ENCODE measurements around the gene UFD1.

Gene UFD1

DNA sequence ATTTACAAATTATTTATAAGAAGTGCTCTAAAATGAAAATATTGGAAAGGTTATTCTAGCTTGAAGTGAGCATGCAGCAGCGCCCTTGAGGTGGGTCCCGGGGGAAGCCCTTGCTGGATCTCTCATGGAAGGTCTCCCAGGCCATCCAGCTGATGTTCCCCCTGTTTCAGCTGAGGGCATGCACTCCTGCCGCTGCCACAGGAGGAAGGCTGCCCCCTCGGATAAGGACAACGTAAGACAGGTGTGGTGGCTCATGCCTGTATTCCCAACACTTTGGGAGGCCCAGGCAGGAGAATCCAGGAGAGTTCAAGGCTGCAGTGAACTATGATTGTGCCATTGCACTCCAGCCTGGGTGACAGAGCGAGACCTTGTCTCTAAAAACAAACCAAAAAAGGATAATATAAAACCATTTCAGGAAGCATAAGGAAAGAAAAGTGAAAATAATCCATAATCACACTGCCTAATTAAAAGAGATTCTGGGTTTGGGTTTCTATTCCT lies 15.7 kb upstream of the UFD1 start:
- FAIRE-seq = no peak

DNA sequence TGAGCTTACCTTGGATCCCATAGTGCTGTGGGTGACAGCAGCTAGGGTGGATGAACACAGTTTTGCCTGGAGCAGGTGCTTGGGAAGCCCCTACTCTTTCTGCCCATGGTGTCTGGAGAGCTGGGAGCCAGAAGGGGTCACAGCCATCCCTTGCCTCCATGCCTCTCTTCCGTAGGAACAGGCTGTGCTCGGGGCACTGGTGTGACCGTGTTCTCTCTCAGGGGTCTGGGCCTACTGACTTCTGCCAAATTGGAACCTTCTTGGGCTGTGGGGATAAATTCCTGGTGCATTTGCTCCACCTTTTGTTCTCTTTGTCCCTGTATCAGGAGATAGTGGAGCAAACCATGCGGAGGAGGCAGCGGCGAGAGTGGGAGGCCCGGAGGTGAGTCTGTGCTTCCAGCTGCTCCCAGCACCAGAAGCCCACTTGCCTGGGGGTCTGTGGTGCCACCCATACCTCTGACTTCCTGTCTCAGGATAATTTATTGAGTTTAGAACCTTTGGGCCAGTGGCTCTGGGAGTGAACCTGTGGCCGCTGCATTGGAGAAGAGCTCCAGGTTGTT lies 15.1 kb upstream of the UFD1 start:
- no peak for FAIRE-seq

DNA sequence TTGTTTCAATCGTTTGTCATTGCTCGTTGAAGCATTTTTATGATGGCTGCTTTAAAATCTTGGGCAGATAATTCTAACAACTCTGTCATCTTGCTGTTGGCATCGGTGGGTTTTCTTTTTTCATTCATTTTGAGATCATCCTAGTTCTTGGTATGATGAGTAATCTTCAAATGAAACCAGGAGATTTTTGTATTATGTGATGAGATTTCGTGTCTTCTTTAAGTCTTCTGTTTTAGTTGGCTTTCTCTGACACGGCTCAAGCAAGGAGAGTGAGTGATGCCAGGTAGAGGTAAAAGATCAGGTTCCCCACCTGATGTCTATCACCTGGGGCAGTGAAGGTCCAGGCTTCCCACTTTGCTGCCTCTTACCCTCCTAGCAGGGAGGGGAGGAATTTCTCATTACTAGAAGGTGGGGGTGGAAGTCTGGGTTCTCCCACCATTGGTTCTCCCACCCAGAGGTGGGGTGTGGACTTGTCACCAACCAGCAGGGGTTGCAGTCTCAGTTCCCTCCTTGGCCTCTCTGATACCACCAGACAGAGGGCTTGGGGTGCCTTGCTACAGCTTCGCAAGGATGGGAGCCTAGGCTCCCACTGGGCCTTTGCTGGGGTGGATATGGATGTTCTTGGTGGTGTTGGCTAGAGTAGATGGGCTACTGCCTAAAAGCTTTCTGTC lies 13.6 kb upstream of the UFD1 start:
- FAIRE-seq = no peak

DNA sequence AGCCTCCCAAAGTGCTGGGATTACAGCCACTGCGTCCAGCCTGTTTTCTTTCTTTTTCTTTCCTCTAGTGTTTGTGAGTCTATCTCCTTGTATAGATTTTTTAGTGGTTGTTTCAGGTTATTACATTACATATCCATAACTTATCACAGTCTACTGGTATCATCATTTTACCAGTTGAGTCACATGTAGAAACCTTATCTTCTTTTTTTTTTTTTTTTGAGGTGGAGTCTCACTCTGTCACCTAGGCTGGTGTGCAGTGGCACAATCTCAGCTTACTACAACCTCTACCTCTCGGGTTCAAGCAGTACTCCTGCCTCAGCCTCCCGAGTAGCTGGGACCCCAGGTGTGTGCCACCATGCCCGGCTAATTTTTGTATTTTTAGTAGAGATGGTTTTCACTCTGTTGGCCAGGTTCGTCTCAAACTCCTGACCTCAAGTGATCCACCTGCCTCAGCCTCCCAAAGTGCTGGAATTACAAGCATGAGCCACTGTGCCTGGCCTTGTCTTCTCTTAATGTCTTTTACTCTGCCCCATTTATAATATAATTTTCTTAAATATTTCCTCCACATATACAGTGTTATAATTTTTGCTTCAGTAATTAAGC lies 11.7 kb upstream of the UFD1 start:
- no peak for FAIRE-seq

DNA sequence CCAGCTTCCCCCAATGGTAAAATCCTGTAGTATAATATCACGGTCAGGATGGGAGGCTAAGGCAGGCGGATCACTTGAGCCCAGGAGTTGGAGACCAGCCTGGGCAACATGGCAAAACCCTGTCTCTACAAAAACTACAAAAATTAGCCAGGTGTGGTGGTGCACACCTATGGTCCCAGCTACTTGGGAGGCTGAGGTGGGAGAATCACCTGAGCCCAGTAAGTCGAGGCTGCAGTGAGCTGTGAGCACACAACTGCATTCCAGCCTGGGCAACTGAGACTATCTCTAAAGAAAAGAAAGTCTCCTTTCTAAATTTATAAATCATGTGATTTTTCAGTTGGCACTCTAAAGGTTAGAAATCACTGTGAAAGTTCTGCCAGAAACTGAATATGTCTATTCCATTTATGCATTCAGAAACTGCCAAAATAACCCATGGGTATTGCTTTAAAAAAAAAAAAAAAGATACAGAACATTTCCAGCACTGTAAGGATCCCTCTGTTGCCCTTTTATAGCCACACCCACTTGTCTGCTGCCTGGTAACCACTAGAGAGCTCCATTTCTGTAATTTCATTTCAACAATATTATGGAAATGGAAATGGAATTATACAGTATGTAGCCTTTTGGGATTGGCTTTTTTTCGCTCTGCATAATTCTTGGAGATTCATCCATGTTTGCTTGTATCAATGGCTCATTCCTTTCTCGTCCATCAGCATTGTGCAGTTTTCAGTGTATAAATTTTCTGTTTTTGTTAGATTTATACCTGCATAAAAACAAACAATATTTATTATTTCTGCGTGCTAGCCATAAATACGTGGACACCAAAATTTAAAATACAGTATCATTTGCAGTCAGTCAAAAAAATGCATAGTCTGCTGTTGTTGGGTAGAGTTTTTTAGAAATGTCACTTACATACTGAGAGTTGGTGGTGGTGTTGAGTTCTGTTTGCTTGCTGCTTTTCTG lies 10.2 kb upstream of the UFD1 start:
- peak; percentile 99 for FAIRE-seq

DNA sequence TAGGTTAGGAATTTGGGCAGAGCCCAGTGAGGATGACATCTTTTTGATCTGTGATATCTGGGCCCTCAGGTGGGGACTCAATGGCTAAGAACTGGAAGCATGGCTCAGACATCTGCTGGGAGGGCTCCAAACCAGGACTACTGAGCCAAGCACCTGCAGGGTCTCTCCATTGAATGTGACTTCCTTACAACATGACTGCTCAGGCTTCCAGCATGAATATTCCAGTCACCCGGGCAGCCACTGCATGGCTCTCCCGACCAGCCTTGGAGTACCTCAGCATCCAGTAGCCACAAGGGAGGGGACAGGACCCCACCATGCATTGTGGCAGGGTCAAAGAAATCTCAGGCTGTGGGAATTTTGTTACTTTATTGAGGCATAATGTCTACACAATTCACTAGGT lies 9.3 kb upstream of the UFD1 start:
- no peak for FAIRE-seq

DNA sequence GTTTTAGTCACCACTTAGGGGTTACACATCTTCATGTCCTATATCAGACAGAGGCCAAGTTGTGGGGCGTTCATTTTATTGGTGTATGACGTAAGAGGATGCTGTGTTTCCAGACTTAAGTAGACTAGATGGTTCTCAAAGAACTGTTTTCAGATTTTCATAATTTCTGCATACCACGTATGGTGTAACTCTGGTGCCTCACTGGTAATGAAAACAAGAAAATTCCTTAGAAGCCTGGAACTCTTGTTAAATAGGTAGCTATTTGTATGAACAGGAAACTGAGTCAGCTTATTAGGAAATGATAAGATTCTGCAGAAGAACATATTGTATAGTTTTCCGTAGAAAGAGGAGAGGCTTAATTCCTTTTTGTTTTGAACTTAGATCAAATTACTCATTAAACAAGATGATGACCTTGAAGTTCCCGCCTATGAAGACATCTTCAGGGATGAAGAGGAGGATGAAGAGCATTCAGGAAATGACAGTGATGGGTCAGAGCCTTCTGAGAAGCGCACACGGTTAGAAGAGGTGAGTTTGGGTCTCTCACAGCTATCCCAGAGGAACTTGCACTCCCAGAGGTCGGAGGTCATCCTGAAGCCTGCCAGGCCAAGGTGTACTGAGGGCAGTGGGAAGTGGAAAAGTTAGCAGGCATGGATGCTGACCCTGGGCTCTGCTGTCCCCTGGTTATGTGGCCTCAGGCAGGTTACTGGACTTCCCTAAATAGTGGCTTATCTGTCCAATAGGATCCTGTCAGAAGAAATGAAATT lies 4.7 kb upstream of the UFD1 start:
- no peak for FAIRE-seq

DNA sequence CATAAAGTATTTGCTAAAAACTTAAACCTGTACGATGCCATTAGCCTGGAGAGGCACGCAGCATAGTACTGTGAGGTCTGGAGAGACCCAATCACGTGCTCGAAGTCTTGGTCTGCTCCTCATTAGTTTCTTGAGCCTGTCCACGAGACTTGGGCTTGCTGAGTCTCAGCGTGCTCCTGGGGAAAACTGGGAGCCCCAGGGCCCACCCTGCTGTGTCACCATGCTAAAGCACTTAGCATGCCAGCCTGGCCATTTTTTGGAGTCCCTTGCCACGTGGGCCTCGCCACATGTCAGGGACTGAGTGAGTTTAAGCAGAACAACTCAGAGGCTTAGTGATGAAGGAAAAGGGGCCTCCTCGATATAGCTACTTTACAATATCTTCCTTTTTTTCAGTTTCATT lies 3.3 kb upstream of the UFD1 start:
- FAIRE-seq = no peak

DNA sequence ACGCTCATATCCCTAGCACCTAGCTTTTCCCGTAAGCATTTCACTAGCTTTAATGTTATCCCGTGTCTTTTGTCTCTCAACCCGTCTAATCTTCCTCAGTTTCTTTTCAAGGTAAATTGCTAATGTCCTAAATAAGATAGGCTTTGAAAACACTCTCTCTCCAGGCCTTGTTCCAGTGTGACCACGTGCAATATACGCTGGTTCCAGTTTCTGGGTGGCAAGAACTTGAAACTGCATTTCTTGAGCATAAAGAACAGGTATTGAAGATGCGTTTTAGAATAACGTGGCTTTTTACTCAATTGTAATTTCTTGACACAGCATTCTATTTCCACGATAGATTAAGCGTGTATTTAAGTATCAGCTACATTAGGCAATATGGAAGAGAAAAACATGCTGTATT lies 1.8 kb upstream of the UFD1 start:
- no peak for FAIRE-seq

DNA sequence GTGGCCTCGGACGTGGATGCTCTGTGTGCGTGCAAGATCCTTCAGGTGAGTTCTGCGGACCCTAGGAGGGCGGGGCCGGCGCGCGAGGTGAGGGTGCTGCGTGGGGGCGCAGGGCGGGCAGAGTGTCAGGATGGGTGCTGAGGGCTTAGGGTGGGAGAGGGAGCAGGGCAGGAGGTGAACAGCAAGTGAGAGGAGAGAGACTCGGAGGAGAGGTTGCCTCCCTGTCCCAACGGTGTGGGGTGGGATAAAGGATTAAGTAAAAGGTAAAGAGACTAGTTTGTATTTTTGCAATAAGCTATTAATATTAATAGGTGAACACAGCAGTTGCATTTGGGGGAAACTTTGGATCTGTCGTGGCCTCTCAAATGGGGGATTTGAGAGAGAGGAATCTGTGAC lies 1.2 kb upstream of the UFD1 start:
- FAIRE-seq = no peak

DNA sequence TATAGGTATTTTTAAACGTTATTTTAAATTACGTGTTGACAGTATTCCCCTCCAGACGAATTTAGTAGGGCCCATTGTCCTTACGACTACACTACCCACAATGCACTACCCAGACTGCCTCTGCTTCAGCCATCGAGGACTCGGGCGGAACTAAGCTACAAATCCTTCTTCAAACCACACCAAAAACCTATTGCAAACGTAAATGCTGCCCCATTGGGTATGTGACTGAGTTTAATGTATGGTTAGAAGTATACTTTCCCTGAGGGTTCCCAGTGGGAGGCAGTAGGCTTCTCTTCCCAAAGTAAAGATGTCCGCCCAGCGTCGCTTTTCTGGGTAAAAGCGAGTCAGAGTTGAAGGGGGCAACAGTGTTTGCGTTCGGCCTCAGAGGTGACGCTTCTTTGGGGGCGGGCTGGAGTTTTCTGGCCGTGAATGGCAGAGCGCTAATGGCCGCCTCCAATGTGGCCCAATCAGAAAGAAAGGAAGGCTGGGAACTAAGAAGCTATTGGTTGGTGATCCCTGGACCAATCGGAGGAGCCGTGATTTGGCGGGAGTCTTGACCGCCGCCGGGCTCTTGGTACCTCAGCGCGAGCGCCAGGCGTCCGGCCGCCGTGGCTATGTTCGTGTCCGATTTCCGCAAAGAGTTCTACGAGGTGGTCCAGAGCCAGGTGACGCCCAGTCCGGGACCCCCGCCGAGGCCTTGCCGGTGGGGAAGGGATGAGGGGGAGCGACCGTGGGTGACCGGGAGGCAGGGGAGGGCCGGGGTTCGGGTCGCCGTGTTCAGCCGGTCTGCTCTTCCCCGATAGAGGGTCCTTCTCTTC lies 571 bp upstream of the UFD1 start, which contains the start of gene CDC45:
TSS of gene CDC45 (plus strand) at position 566 of the 818 bp plus-strand sequence. CDS start at position 615, 49 bp downstream.
- peak; percentile 91 for FAIRE-seq

DNA sequence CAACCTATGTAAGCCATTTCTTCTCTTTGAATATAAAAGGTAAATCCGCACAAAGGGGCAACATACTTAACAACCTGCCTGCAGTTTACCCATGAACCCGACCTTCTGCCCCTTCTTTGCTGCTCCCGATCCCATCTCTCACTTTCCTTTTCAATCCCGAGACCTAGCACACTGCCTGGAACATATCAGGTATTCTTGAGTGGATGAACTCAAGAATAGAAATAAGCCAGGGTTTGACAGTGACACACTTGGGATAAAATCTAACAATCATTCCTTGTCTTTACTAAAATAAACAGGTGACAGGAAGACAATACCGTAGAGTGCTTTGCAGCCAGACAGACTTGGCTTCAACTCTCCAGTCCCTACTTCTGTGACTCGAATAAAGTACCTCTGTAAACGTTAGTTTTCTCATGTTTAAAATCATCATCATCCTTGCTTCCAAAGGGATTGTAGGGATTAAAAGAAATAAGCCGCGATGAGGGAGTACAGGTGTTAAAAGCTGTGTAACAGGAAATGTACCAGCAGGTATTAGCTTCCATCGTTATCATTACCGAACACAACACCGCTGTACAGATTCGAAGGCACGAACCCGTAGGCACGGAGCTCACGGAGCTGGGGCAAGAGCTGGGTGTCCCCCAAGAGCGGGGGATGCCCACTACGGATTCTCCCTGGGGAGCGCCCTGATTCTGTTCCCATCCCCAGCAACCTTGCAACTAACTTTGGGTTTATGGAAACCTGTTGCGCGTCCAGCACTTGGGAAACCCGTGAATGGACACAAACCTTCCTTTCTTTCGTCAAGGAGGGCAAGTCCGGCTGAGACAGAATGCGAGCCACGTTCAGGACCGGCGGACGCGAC lies 720 bp downstream of the UFD1 start:
- FAIRE-seq = no peak

DNA sequence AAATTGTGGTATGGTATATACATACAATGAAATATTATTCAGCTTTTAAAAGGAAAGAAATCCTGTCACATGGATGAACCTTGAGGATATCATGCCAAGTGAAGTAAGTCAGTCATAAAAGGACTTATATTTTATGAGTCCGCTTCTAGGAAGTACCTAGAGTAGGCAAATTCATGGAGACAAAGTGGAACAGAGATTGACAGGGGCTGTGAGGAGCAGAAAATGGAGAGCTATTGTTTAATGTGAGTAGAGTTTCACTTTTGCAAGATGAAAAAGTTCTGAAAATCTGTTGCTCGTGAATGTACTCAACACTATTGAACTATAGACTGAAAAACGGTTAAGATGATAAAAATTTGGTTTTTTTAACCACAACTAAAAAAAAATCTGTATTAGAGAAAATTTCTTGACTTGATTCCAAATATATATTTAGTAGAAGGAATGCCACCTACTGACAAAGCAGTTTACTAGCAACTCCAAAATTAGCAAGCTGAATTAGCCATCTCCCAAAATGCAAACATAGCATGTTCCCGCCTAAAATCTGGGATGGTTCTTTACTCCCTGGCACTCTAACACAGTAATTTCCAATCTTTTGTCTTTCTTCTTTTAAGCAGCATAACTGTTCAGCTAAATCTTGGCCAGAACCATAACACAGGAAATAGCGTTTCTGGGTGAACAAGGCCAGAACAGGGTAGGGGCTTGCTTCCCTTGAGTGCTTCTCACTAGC lies 1.5 kb downstream of the UFD1 start:
- no peak for FAIRE-seq

DNA sequence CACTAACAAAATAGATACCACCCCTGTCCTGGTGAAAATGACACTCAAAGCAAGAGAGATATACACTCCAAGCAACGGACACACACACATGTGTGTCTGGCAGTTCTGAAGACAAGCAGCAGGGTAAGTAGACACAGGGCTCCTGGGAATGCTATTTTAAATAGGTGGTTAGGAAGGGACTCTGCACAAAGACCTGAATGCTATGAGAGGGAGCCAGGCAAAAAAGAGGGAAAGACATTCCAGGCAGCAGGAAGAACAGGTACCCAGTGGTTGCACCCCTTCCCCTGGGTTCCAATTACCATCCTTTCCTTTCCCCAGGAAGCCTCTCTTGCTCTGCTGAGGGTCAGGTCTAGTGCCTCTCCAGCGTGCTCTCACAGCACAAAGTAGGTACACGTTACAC lies 3.0 kb downstream of the UFD1 start:
- FAIRE-seq = no peak

DNA sequence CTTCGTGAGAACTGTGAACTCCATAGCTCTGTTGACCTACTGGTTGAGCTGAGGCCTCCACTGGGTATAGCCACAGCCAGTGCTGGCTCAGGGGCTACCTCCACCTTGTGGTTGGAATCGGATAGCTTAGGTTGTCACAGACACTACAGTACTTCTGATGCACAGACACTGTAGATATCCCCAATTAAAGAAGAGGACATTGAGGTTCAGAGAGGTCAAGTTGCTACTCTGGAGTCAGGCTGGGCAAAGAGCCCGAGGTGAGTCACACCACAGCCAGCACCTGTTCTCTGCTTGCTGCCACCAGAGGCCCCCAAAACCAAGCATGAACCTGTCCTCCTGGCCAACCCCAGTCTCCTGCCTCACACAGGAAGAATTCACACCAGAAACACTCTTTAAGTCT lies 5.4 kb downstream of the UFD1 start:
- no peak for FAIRE-seq

DNA sequence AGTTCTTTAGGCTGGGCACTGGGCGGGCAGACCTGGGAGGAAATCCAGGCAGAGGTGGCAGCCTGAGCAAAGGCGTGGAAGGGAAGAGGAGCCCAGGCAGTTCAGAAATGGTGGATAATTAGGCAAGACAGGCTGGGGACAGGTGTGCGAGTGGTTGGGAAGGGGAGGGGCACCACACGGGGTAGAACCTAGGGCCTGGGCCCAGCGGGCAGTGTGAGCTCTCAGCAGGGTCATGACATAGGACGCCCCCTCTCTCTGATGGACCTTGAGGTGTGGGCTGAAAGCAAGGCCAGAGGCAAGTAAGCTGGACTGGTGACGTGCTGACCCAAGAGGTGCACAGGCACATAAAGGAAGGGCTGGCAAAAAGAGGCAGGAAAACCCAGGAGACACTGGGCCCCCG lies 6.8 kb downstream of the UFD1 start:
- FAIRE-seq = no peak

DNA sequence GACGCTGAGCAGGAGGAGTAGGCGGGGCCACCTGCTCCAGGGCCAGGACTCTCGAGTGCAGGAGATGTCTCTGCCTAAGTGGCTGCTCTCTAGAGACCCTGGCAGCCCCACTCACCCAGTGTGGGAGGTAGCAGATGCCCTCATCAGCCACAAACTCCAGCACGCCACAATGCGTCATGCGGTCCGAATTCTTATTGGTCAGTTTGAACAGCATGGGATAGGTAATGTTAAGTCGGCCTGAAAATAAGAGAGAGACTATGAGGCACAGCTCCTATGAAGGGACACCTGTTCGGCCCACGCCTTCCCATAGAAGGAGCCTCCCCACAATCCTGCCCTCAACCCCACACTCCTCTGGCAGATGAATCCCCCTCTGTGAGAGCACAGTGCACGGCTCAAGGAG lies 7.4 kb downstream of the UFD1 start:
- no peak for FAIRE-seq

DNA sequence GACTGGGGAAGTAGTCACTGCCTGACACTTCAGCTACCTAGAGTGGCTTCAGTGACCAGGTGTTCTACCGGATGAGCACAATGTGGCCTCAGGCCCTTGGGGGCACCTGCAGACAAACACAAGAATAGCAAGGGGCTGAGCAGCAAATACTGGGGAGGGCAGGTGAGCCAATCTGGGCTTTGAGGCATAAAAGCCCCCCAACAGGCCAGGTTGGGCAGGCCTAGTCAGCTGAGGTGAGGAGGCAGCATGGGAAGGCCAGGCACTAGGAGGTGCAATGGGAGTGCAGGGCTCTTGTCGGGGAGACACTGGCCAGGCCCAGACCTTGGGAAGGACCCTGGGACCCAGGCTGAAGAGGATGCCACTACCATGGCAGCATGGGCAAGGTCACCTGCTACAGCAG lies 9.0 kb downstream of the UFD1 start:
- no peak for FAIRE-seq

DNA sequence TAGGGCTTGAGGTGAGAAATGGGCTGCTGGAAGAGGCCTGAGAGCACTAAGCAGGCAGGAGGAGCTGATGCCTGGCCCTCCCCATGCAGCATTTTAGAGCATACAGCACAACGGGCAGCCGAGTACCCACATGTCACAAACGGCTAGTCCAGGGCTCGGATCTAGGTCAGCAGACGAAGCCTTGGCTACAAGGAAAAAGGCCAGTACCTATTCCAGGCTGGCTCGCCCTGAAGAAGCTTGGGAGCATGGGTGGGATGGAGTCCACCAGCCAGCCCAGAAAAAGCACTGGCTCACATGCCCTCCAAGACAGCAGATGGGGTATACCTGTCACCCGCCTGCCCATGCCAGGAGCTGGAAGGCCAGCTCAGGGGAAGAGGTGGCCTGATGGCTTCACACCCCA lies 9.6 kb downstream of the UFD1 start:
- no peak for FAIRE-seq

DNA sequence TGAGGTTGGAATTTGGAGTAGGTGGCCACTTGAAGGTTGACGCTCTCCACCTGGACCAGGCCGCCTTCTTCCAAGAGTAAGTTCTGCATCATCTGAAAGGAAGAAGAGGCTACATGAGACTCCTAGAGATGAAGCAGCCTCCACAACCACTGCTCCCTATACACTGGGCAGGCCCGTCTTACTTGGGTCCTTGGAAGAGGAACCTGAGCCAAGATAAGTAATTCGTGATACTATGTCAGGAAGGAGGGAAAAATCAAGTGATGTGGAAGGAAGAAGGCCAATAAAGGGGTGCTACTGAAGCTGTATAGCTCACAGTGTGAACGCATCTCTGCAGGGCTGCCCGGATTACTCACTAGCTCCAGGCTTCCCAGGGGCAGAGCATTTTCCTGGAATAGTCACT lies 11.1 kb downstream of the UFD1 start:
- FAIRE-seq = no peak

Data from islet of Langerhans (tissue), 1 donor.